ENCODE data around the gene DDHD1.

DDHD1 gene

GRCh38 chr14:53017837-53018236, 135.3 kb downstream of the DDHD1 start:
- no peak for DNase-seq (ENCODE audit: low spot score)
- no peak for TF ChIP-seq CTCF (IDR thresholded peaks at IDR 0.05; ENCODE audit: borderline replicate concordance, control extremely low read depth, extremely low read depth, insufficient read depth, missing control alignments)
- in situ Hi-C loops (cut with MboI; ENCODE audit: low sequenced_read_pairs, unreplicated experiment), result no loop called here

- TF ChIP-seq CTCF (IDR thresholded peaks at IDR 0.05; ENCODE audit: borderline replicate concordance, control extremely low read depth, extremely low read depth, insufficient read depth, missing control alignments), result no peak
- in situ Hi-C loops (cut with MboI; ENCODE audit: low sequenced_read_pairs, unreplicated experiment), result no loop called here
These were observed 136.2 kb downstream of the DDHD1 start for GRCh38 chr14:53016919-53017318.

GRCh38 chr14:53016491-53016890, 136.6 kb downstream of the DDHD1 start:
- no peak for DNase-seq (ENCODE audit: low spot score)
- in situ Hi-C loops (cut with MboI; ENCODE audit: low sequenced_read_pairs, unreplicated experiment), result no loop called here
- no peak for TF ChIP-seq CTCF (IDR thresholded peaks at IDR 0.05; ENCODE audit: borderline replicate concordance, control extremely low read depth, extremely low read depth, insufficient read depth, missing control alignments)

More at GRCh38 chr14:53016919-53017318, 136.2 kb downstream of the DDHD1 start:
- no peak for DNase-seq (ENCODE audit: low spot score)

GRCh38 chr14:53011053-53011462, 142.1 kb downstream of the DDHD1 start:
- DNase-seq (ENCODE audit: low spot score), result no peak
- in situ Hi-C loops (cut with MboI; ENCODE audit: low sequenced_read_pairs, unreplicated experiment), result no loop called here
- TF ChIP-seq CTCF (IDR thresholded peaks at IDR 0.05; ENCODE audit: borderline replicate concordance, control extremely low read depth, extremely low read depth, insufficient read depth, missing control alignments), result no peak

GRCh38 chr14:53010193-53011040, 142.7 kb downstream of the DDHD1 start:
- in situ Hi-C loops (cut with MboI; ENCODE audit: low sequenced_read_pairs, unreplicated experiment), result no loop called here
- TF ChIP-seq CTCF (IDR thresholded peaks at IDR 0.05; ENCODE audit: borderline replicate concordance, control extremely low read depth, extremely low read depth, insufficient read depth, missing control alignments), result no peak
- DNase-seq (ENCODE audit: low spot score), result no peak

- TF ChIP-seq CTCF (IDR thresholded peaks at IDR 0.05; ENCODE audit: borderline replicate concordance, control extremely low read depth, extremely low read depth, insufficient read depth, missing control alignments), result no peak
- no peak for DNase-seq (ENCODE audit: low spot score)
- in situ Hi-C loops (cut with MboI; ENCODE audit: low sequenced_read_pairs, unreplicated experiment), result no loop called here
These were observed 146.1 kb downstream of the DDHD1 start for GRCh38 chr14:53006931-53007562.

All from GM13976 (cell line).